Prostate gland (tissue), 2 donors: Measurements from ENCODE around the gene OLIG2.

ENCODE experiments used
- CTCF ChIP-seq, 4 experiments: fragments of 200-600 bp in 2 of 4; fragments of 450-650 bp in 2 of 4; sonication (generic) in 2 of 4; IDR thresholded peaks; 1 replicate in 3 of 4; 2 replicates in 1 of 4; pipeline ENCODE4 v1.5.1; 2016 to 2019; ENCODE audit warnings: antibody characterized with exemption in 4 of 4, mild to moderate bottlenecking in 2 of 4, moderate library complexity in 2 of 4
- POLR2A ChIP-seq: fragments of 450-650 bp; IDR thresholded peaks from one replicate; pipeline ENCODE4 v1.6.1; 2016; ENCODE audit warnings: antibody characterized with exemption, mild to moderate bottlenecking
- POLR2AphosphoS5 ChIP-seq: sonication (generic); formaldehyde crosslinking; IDR thresholded peaks from one replicate; pipeline ENCODE4 v1.6.1; 2017; ENCODE audit warnings: antibody characterized with exemption

- TF ChIP-seq CTCF (IDR thresholded peaks at IDR 0.05) (no peak), POLR2AphosphoS5 (no peak), POLR2A (no peak)
These were observed 12.1 kb upstream of the OLIG2 start for GRCh38 chr21:33013626-33014025.
